Subcutaneous adipose tissue (tissue), 4 donors: Measurements from ENCODE around the gene VPS18. TPM values are rescaled to one million over a fixed set of nuclear protein-coding genes. Genes with fewer than 3 reads are reported as not detected.

Experiments
- CTCF ChIP-seq: fragments of 450-650 bp; IDR thresholded peaks from one replicate; pipeline ENCODE4 v1.5.1; 2016; ENCODE audit warnings: low read depth, mild to moderate bottlenecking, control low read depth, antibody characterized with exemption, moderate library complexity
- total RNA-seq, 4 donors: library from RNA; depleted of rRNA; stranded (reverse); fragments of >200 nt; gene quantifications; one replicate each; pipeline ENCODE4 v1.1.0, GENCODE V29; 2016

Gene VPS18
- total RNA-seq, 4 donors from 2014 or later: 10.9 to 20.9 (median 19.6) TPM

- no peak for TF ChIP-seq CTCF
Measured at GRCh38 chr15:40912478-40912877, 18.2 kb downstream of the VPS18 start.

GRCh38 chr15:40914013-40914412 lies 19.8 kb downstream of the VPS18 start:
- no peak for TF ChIP-seq CTCF

GRCh38 chr15:40914486-40914885 lies 20.2 kb downstream of the VPS18 start:
- no peak for TF ChIP-seq CTCF

- TF ChIP-seq CTCF: no peak
Measured at GRCh38 chr15:40915116-40915661, 20.9 kb downstream of the VPS18 start.

- TF ChIP-seq CTCF: no peak
Measured at GRCh38 chr15:40915679-40916078, 21.4 kb downstream of the VPS18 start.

- TF ChIP-seq CTCF: no peak
Measured at GRCh38 chr15:40917585-40917984, 23.3 kb downstream of the VPS18 start.

GRCh38 chr15:40918146-40918798 lies 24.0 kb downstream of the VPS18 start:
- no peak for TF ChIP-seq CTCF
